Spleen (tissue), 11 donors: ENCODE results near the gene STX8. TPM values are rescaled to one million over a fixed set of nuclear protein-coding genes. Genes with fewer than 3 reads are reported as not detected.

Experiments
- DNase-seq: peaks from one replicate; pipeline ENCODE4 v3.0.0-alpha.2; 2020
- H3K27ac ChIP-seq, 8 donors: fragments of 200-600 bp; sonication (generic) in 7 of 8; 1 replicate in 4 of 8; 2 replicates in 4 of 8; pipeline versions ENCODE4 v1.5.0 to v1.8.0; 2016 to 2021; ENCODE audit warnings: inconsistent platforms in 4 of 8, mild to moderate bottlenecking in 4 of 8, moderate library complexity in 1 of 8
- H3K27me3 ChIP-seq, 7 donors: fragments of 200-600 bp; sonication (generic) in 6 of 7; replicated peaks in 1 of 7; 1 replicate in 4 of 7; 2 replicates in 3 of 7; pipeline versions ENCODE4 v1.5.0 to v1.8.0; 2016 to 2021; ENCODE audit warnings: inconsistent platforms in 3 of 7, mild to moderate bottlenecking in 1 of 7
- H3K36me3 ChIP-seq, 6 donors: fragments of 200-600 bp; sonication (generic) in 5 of 6; 1 replicate in 4 of 6; 2 replicates in 2 of 6; pipeline versions ENCODE4 v1.5.0 to v1.8.0; 2016 to 2021; ENCODE audit warnings: inconsistent platforms in 2 of 6
- H3K4me1 ChIP-seq, 6 donors: fragments of 200-600 bp; sonication (generic) in 5 of 6; 1 replicate in 3 of 6; 2 replicates in 3 of 6; pipeline versions ENCODE4 v1.5.0 to v1.8.0; 2016 to 2021; ENCODE audit warnings: inconsistent platforms in 3 of 6
- H3K4me3 ChIP-seq, 8 donors: fragments of 200-600 bp; sonication (generic) in 7 of 8; 1 replicate in 4 of 8; 2 replicates in 4 of 8; pipeline versions ENCODE4 v1.5.0 to v1.8.0; 2016 to 2021; ENCODE audit warnings: inconsistent platforms in 4 of 8, mild to moderate bottlenecking in 4 of 8, moderate library complexity in 2 of 8
- H3K9me3 ChIP-seq, 8 donors: fragments of 200-600 bp; sonication (generic) in 7 of 8; 1 replicate in 4 of 8; 2 replicates in 4 of 8; pipeline versions ENCODE4 v1.5.0 to v1.8.0; 2016 to 2021; ENCODE audit warnings: inconsistent platforms in 4 of 8
- POLR2A ChIP-seq, 3 donors: fragments of 450-650 bp; IDR thresholded peaks; one replicate each; pipeline ENCODE4 v1.5.1; 2017; ENCODE audit warnings: antibody characterized with exemption in 3 of 3, mild to moderate bottlenecking in 1 of 3
- POLR2AphosphoS5 ChIP-seq, 3 donors: sonication (generic); formaldehyde crosslinking; IDR thresholded peaks; one replicate each; pipeline ENCODE4 v1.5.1; 2017; ENCODE audit warnings: antibody characterized with exemption in 3 of 3
- whole genome bisulfite sequencing, 5 donors: extraction: QIAGEN DNeasy Blood & Tissue Kit in 3 of 5; methylation state at CpG; one replicate each; pipeline versions ENCODE4 v1.1.5 to v1.1.7; 2013 to 2018; 5-methylcytosine and 5-hydroxymethylcytosine counted together
- intact Hi-C: fragments of 100-400 bp; cut with DNase I; formaldehyde crosslinking; loops from one replicate; pipeline ENCODE4 v1.15.0; 2023; ENCODE audit warnings: low total_unique reads
- polyA plus RNA-seq, 3 donors: library from polyadenylated mRNA; stranded (reverse); fragments of 200-250 nt; gene quantifications; one replicate each; pipeline ENCODE4 v1.2.1, GENCODE V29; 2013
- total RNA-seq, 7 donors: library from RNA; depleted of rRNA in 3 of 7; stranded (reverse); fragments of >200 nt in 3 of 7; fragmentation: NEBNext Ultra II Directional in 4 of 7; extraction: Animal tissue kit (Norgen Biotek cat#: 25700) in 4 of 7; gene quantifications; one replicate each; pipeline versions ENCODE4 v1.1.0 to v1.2.1, GENCODE V29; 2016 to 2021
- TF ChIP-seq, protein P1 (sequence below), 11 experiments: fragments of 200-600 bp in 7 of 11; fragments of 450-650 bp in 4 of 11; sonication (generic) in 4 of 11; IDR thresholded peaks in 8 of 11; conservative IDR thresholded peaks in 3 of 11; 1 replicate in 7 of 11; 2 replicates in 4 of 11; pipeline versions ENCODE4 v1.4.0 to v1.8.0; 2016 to 2021; ENCODE audit warnings: antibody characterized with exemption in 11 of 11, inconsistent platforms in 4 of 11, mild to moderate bottlenecking in 1 of 11
- donor health status: healthy with polysubstance abuse.
- donor health status: DM: no; HTN: no; CAD: no; lungs with moderate emphysema.
- donor health status: DM: no; HTN: no; CAD: no.
- donor health status: Bipolar disorder and iron deficiency.
- donor health status: healthy.
- donor health status: DM: no; HTN: no; CAD: no.
- donor health status: DM: yes; HTN: yes; CAD: no.

The STX8 gene
- total and polyA plus RNA-seq, 10 donors, result 37.3 to 59.8 (median 48.9) TPM

DNA sequence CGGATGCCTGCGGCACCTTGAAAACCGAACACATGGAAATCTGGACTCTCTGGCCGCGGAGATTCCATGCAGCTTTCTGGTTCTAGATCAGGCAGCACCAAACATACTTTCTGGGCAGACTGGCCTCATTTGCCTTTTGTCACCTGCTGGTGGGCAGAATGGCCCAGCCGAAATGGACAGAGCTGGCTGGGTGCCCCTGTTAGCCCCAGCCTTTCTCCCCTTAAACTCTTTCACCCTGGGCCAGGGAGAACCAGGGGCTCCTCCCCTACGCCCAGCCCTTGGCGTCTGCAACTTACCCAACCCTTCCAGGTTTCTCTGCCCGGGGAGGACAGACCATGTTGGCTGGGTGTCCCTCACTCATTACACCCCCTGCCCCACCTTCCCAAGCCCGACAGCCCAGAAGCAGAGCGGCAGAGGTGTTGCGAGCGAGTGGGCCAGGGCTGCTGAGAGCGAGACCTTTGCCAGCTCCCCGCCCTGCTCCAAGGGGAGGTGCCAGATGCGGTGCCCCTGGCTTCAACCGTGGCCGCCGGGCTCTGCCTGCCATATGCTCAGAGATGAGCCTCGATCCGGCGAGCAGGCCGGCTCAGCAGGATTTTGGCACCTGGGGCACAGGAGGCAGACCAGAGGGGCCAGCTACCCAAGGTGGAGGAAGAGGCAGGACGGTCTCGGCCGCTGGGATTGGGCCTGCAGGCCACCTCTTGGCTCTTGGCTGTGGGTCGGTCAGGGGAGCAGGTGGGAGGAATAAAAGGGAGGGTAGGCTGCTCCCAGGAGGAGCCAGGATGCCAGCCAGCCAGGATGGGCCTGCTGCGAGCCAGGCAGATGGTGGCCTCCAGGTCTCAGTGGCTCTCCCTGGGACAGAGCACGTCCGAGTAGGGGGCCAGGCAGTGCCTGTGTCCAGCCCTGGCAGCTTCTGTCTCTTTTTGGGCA lies 363.0 kb downstream of the STX8 start:
- Histone ChIP-seq H3K4me3 (no peak overlapping the region), H3K4me1 (peaks cover 0 to 4% (median 0%) of the 10 kb centered on the region in 6 donors), H3K36me3 (no peaks in the 10 kb centered on the region), H3K27me3 (no peaks in the 10 kb centered on the region), H3K9me3 (peaks cover 0 to 30% (median 21%) of the 10 kb centered on the region in 8 donors), H3K27ac (no peak overlapping the region)
- intact Hi-C loops, result no loop called here
- 90 to 95% (median 92%) methylated on average over 26 to 30 of the region's 30 CpGs for WGBS, 5 donors
- DNase-seq, result peak; percentile 53
- TF ChIP-seq, protein P1, sequence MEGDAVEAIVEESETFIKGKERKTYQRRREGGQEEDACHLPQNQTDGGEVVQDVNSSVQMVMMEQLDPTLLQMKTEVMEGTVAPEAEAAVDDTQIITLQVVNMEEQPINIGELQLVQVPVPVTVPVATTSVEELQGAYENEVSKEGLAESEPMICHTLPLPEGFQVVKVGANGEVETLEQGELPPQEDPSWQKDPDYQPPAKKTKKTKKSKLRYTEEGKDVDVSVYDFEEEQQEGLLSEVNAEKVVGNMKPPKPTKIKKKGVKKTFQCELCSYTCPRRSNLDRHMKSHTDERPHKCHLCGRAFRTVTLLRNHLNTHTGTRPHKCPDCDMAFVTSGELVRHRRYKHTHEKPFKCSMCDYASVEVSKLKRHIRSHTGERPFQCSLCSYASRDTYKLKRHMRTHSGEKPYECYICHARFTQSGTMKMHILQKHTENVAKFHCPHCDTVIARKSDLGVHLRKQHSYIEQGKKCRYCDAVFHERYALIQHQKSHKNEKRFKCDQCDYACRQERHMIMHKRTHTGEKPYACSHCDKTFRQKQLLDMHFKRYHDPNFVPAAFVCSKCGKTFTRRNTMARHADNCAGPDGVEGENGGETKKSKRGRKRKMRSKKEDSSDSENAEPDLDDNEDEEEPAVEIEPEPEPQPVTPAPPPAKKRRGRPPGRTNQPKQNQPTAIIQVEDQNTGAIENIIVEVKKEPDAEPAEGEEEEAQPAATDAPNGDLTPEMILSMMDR (IDR thresholded peaks at IDR 0.05 in 8 of 11, conservative IDR thresholded peaks at IDR 0.05 in 3 of 11), result no peak
- no peak for TF ChIP-seq POLR2AphosphoS5 (IDR thresholded peaks at IDR 0.05)
- TF ChIP-seq POLR2A (IDR thresholded peaks at IDR 0.05), result no peak

DNA sequence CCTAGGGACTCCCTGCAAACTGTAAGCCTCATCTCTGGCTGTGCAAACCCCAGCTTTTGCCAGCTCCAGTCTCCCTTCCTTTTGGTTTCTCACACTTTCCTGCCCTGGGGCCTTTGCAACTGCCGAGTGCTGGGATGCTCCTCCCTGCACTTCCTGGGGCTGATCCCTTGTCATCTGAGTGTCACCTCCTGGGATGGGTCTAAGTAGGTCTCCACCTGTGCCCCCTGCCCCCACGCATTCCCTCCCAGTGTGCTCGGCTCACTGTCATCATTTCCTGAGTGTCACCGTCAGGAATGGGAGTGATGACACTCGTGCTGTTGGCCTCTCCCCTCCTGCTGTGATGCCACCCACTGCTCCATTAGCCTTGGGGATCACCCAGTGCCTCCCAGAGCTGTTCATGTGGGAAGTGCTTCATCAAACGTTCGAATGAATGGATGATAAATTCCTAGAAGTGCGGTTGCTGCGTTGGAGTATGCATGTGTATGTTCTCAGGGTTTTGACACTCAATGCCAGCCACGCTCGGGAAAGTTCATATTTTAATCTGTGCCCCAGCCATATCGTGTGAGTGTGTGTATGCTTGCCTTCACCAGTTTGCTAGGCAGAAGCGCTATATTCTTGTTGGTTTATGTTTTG lies 364.4 kb downstream of the STX8 start:
- intact Hi-C loops, result no loop called here

DNA sequence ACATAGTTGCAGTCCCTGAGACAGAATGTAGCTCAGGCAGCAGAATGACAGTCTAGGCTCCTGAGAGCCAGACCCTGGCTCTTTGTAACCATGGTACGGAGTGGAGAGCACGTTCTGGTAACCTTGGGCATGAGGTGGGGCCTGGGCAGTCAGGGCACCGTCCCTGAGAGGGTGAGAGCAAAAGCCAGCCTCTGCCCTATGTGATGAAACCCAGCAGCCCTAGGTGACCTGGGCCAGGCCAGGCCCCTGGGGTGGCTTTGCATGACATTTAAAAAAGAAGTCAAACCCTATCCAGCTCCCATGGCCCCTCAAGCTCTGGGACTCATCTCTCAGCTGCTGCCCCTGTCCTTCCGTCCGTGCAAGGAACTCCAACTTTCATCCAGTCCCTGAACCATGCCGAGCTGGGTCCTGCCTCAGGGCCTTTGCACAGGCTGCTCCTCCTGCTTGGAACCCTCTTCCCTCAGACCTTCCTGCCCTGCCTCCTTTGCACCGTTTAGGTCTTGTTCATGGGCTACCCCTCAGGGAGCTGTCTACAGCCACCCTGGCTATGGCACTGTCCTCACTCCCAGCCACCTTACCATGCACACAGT lies 365.7 kb downstream of the STX8 start:
- Histone ChIP-seq H3K27ac (no peak overlapping the region), H3K36me3 (no peaks in the 10 kb centered on the region), H3K27me3 (peaks cover 0 to 7% (median 0%) of the 10 kb centered on the region in 7 donors), H3K9me3 (peaks cover 0 to 7% (median 3%) of the 10 kb centered on the region in 8 donors), H3K4me3 (no peak overlapping the region), H3K4me1 (peaks cover 0 to 6% (median 4%) of the 10 kb centered on the region in 6 donors)
- peak; percentile 46 for DNase-seq
- intact Hi-C loops, result no loop called here
- TF ChIP-seq POLR2A (IDR thresholded peaks at IDR 0.05), result no peak
- TF ChIP-seq, protein P1 (IDR thresholded peaks at IDR 0.05 in 8 of 11, conservative IDR thresholded peaks at IDR 0.05 in 3 of 11), result no peak
- TF ChIP-seq POLR2AphosphoS5 (IDR thresholded peaks at IDR 0.05), result no peak
- 79 to 92% (median 81%) methylated on average over 5 to 7 of the region's 7 CpGs for WGBS, 5 donors

More for the DNA sequence above, 364.4 kb downstream of the STX8 start:
- peak; percentile 33 for DNase-seq
- peaks cover 0 to 6% (median 0%) of the 10 kb centered on the region in 6 donors for H3K4me1 ChIP-seq
- no peaks in the 10 kb centered on the region for H3K36me3 ChIP-seq
- TF ChIP-seq POLR2AphosphoS5 (IDR thresholded peaks at IDR 0.05) (no peak), POLR2A (IDR thresholded peaks at IDR 0.05) (no peak)
- TF ChIP-seq, protein P1 (IDR thresholded peaks at IDR 0.05 in 8 of 11, conservative IDR thresholded peaks at IDR 0.05 in 3 of 11), result no peak
- WGBS, 5 donors, result 62 to 73% (median 68%) methylated on average over 13 of the region's 13 CpGs
- H3K27me3 ChIP-seq, result peaks cover 0 to 3% (median 0%) of the 10 kb centered on the region in 7 donors
- no peak overlapping the region for H3K4me3 ChIP-seq
- peaks cover 0 to 21% (median 15%) of the 10 kb centered on the region in 8 donors for H3K9me3 ChIP-seq
- H3K27ac ChIP-seq, result no peak overlapping the region
